Gastrocnemius medialis (tissue), 4 donors: ENCODE data around the gene GRIN2C.

Experiments used
- POLR2A ChIP-seq, 2 donors: fragments of 450-650 bp; IDR thresholded peaks; one replicate each; pipeline ENCODE4 v1.6.1; 2017; ENCODE audit warnings: antibody characterized with exemption in 2 of 2, mild to moderate bottlenecking in 2 of 2, moderate library complexity in 2 of 2
- TF ChIP-seq, protein P1 (sequence below), 5 experiments: fragments of 450-650 bp in 3 of 5; fragments of 200-600 bp in 2 of 5; sonication (generic) in 2 of 5; IDR thresholded peaks in 4 of 5; conservative IDR thresholded peaks in 1 of 5; 1 replicate in 4 of 5; 2 replicates in 1 of 5; pipeline ENCODE4 v1.5.1; 2016 to 2019; ENCODE audit warnings: antibody characterized with exemption in 5 of 5, mild to moderate bottlenecking in 3 of 5, moderate library complexity in 3 of 5

DNA sequence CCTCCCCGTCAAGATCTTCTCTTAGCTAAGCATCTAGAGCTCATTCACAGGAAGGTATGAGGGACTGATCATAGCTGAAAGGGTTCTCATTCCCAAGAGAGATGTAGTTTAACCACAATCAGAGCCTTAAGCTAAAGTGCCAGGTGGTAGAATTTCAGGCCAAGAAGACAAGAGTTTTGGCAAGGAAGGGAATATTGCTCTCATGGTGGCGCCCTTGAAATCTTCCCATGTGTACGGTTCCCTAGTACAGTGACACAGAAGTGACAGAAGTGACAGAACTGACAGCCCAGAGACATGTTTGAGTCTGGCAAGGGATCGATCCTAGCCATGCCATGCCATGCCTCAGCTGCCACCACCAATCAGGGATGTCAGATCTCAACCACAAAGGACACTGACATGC lies 2.5 kb downstream of the GRIN2C start:
- TF ChIP-seq, protein P1, sequence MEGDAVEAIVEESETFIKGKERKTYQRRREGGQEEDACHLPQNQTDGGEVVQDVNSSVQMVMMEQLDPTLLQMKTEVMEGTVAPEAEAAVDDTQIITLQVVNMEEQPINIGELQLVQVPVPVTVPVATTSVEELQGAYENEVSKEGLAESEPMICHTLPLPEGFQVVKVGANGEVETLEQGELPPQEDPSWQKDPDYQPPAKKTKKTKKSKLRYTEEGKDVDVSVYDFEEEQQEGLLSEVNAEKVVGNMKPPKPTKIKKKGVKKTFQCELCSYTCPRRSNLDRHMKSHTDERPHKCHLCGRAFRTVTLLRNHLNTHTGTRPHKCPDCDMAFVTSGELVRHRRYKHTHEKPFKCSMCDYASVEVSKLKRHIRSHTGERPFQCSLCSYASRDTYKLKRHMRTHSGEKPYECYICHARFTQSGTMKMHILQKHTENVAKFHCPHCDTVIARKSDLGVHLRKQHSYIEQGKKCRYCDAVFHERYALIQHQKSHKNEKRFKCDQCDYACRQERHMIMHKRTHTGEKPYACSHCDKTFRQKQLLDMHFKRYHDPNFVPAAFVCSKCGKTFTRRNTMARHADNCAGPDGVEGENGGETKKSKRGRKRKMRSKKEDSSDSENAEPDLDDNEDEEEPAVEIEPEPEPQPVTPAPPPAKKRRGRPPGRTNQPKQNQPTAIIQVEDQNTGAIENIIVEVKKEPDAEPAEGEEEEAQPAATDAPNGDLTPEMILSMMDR (IDR thresholded peaks at IDR 0.05 in 4 of 5, conservative IDR thresholded peaks at IDR 0.05 in 1 of 5): no peak
- TF ChIP-seq POLR2A (IDR thresholded peaks at IDR 0.05): no peak
